HepG2 (cell line): ENCODE data around the gene SEC31A. TPM values are rescaled to one million over a fixed set of nuclear protein-coding genes. Genes with fewer than 3 reads are reported as not detected.

Experiments
- ARID5B ChIP-seq: IDR thresholded peaks from 2 replicates; pipeline ENCODE4 v1.4.0; 2020; ENCODE audit warnings: mild to moderate bottlenecking, missing genetic modification reagents
- ARNTL ChIP-seq: sonication (generic); formaldehyde crosslinking; IDR thresholded peaks from 2 replicates; pipeline ENCODE4 v1.4.0; 2020; ENCODE audit warnings: mild to moderate bottlenecking, missing genetic modification reagents
- CBX2 ChIP-seq, 2 experiments: fragments of 200-600 bp in 1 of 2; sonication (generic); formaldehyde crosslinking in 1 of 2; IDR thresholded peaks; 2 replicates each; pipeline versions ENCODE4 v1.7.0 to v1.8.1; 2018 to 2022; ENCODE audit warnings: low read depth in 2 of 2, low read length in 1 of 2, mild to moderate bottlenecking in 1 of 2, missing genetic modification reagents in 1 of 2
- CENPX ChIP-seq: sonication (generic); formaldehyde crosslinking; IDR thresholded peaks from 2 replicates; pipeline ENCODE4 v1.9.0; 2021; ENCODE audit warnings: mild to moderate bottlenecking, missing genetic modification reagents, moderate library complexity
- CREM ChIP-seq, 2 experiments: sonication (generic) in 1 of 2; formaldehyde crosslinking in 1 of 2; IDR thresholded peaks; 2 replicates each; pipeline versions ENCODE4 v1.4.0 to v1.6.1; 2016 to 2020; ENCODE audit warnings: antibody characterized with exemption in 1 of 2, mild to moderate bottlenecking in 1 of 2, missing genetic modification reagents in 1 of 2
- GABPB1 ChIP-seq: IDR thresholded peaks from 2 replicates; pipeline ENCODE4 v1.6.1; 2016; ENCODE audit warnings: mild to moderate bottlenecking, missing genetic modification reagents, moderate library complexity, missing compliant biosample characterization
- HOXD1 ChIP-seq: sonication (generic); formaldehyde crosslinking; IDR thresholded peaks from 2 replicates; pipeline ENCODE4 v1.5.0; 2020; ENCODE audit warnings: missing genetic modification reagents
- KLF15 ChIP-seq: sonication (generic); formaldehyde crosslinking; IDR thresholded peaks from 2 replicates; pipeline ENCODE4 v1.8.1; 2023; ENCODE audit warnings: borderline replicate concordance, mild to moderate bottlenecking, inconsistent platforms, missing genetic modification reagents, mixed read lengths
- LCORL ChIP-seq, 2 experiments: fragments of 450-650 bp in 1 of 2; sonication (generic) in 1 of 2; formaldehyde crosslinking in 1 of 2; IDR thresholded peaks; 2 replicates each; pipeline versions ENCODE4 v1.5.0 to v1.6.1; 2017 to 2020; ENCODE audit warnings: antibody characterized with exemption in 1 of 2, missing genetic modification reagents in 1 of 2
- MATR3 ChIP-seq: sonication (generic); formaldehyde crosslinking; IDR thresholded peaks from 2 replicates; pipeline ENCODE4 v1.4.0; 2020; ENCODE audit warnings: missing genetic modification reagents
- MTERF4 ChIP-seq: sonication (generic); formaldehyde crosslinking; IDR thresholded peaks from 2 replicates; pipeline ENCODE4 v1.8.0; 2023; ENCODE audit warnings: mild to moderate bottlenecking, missing genetic modification reagents
- MTF1 ChIP-seq: sonication (generic); formaldehyde crosslinking; IDR thresholded peaks from 2 replicates; pipeline ENCODE4 v1.5.0; 2020; ENCODE audit warnings: missing genetic modification reagents
- NKX3-1 ChIP-seq: sonication (generic); formaldehyde crosslinking; IDR thresholded peaks from 2 replicates; pipeline ENCODE4 v1.5.0; 2020; ENCODE audit warnings: missing genetic modification reagents
- REL ChIP-seq: sonication (generic); formaldehyde crosslinking; conservative IDR thresholded peaks from 2 replicates; pipeline ENCODE4 v1.8.0; 2022; ENCODE audit warnings: mild to moderate bottlenecking, missing genetic modification reagents, moderate library complexity
- SCMH1 ChIP-seq: sonication (generic); formaldehyde crosslinking; IDR thresholded peaks from 2 replicates; pipeline ENCODE4 v1.9.0; 2021; ENCODE audit warnings: missing genetic modification reagents, mild to moderate bottlenecking, borderline replicate concordance
- TGIF2 ChIP-seq: IDR thresholded peaks from 2 replicates; pipeline ENCODE4 v1.6.1; 2016; ENCODE audit warnings: control low read depth, missing compliant biosample characterization
- ZC3H4 ChIP-seq: sonication (generic); formaldehyde crosslinking; IDR thresholded peaks from 2 replicates; pipeline ENCODE4 v1.4.0; 2020; ENCODE audit warnings: missing genetic modification reagents, borderline replicate concordance
- ZFX ChIP-seq: sonication (generic); formaldehyde crosslinking; IDR thresholded peaks from 2 replicates; pipeline ENCODE4 v1.4.0; 2020; ENCODE audit warnings: mild to moderate bottlenecking, low read depth, missing genetic modification reagents, moderate library complexity
- ZNF234 ChIP-seq: sonication (generic); formaldehyde crosslinking; conservative IDR thresholded peaks from 2 replicates; pipeline ENCODE4 v1.5.1; 2020; ENCODE audit warnings: mild to moderate bottlenecking, missing genetic modification reagents
- ZNF460 ChIP-seq: sonication (generic); formaldehyde crosslinking; IDR thresholded peaks from 2 replicates; pipeline ENCODE4 v1.5.1; 2020; ENCODE audit warnings: missing genetic modification reagents, mild to moderate bottlenecking, borderline replicate concordance
- ZNF761 ChIP-seq: sonication (generic); formaldehyde crosslinking; conservative IDR thresholded peaks from 2 replicates; pipeline ENCODE4 v1.4.0; 2020; ENCODE audit warnings: mild to moderate bottlenecking, missing genetic modification reagents
- polyA plus RNA-seq, 8 experiments: library from polyadenylated mRNA; depleted of rRNA in 3 of 8; stranded (reverse) in 7 of 8; unstranded in 1 of 8; fragments of >200 nt; fragmentation: Illumina TruSeq in 4 of 8; extraction: Trizol in 4 of 8; gene quantifications; 2 replicates each; pipeline versions ENCODE4 v1.2.1 to v1.2.3, GENCODE V29; 2011 to 2016; ENCODE audit warnings: low read depth in 4 of 8, missing spikeins in 1 of 8, mixed read lengths in 1 of 8; ENCODE audit not compliant: insufficient read depth in 1 of 8
- total RNA-seq, 5 experiments: library from RNA; depleted of rRNA; stranded (reverse); fragments of >200 nt; fragmentation: Illumina TruSeq; extraction: Trizol; gene quantifications; 2 replicates each; pipeline ENCODE4 v1.2.3, GENCODE V29; 2016; ENCODE audit warnings: low read depth in 1 of 5
- TF ChIP-seq, protein P1 (sequence below): sonication (generic); formaldehyde crosslinking; IDR thresholded peaks from 2 replicates; pipeline ENCODE4 v1.4.0; 2020; ENCODE audit warnings: missing genetic modification reagents

SEC31A gene
- total and polyA plus RNA-seq, 2 of the 13 experiments (the other 11 are each of a cell fraction or from before 2014, with no cell fraction given): 231 to 435 TPM

DNA sequence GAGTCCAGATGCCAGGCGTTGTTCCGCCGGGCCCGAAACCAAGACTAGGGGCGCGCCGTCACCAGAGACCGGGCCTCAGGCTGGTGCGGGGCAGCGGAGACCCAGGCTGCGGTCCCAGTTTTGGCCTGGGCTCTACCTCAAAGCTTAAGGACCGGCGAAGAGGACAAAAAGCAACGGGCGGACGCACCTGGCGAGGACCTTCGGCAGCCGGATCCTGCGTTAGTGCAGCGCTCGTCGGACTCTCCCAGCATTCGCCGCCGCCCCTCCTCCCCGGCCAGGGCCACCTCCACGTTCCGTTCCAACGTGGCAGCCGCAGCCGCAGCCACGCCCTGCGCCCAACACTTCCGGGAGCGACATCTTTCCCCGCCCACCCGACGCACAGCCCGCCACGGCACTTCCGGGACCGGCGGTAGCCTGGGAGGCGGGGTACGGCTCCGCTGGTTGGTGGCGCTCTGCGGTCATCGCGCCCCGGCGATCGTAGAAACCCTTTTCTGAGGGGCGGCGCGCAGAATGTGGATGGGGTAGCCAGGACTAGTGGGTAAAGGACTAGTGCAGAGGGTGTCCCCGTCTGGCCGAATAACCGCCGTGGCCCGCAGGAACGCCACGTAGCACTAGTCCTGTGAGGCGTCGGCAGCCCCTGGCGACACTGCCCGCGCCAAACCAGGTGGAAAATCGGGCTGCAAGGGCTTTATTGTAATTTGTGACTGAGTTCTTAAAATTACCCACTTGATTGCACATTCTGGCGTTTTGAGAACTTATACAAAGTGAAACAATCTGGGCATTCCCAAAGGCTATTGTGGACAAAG, at the start of gene SEC31A (continued):
- TF ChIP-seq ARID5B (peak; percentile 70), LCORL (IDR thresholded peaks at IDR 0.05) (no peak), LCORL (CRISPR knock-in tag; IDR thresholded peaks at IDR 0.05) (peak; percentile 60), ZFX (CRISPR knock-in tag) (peak; percentile 97), MATR3 (CRISPR knock-in tag) (no peak), CBX2 (IDR thresholded peaks at IDR 0.05; ENCODE audit: low read depth, low read length) (no peak), CBX2 (CRISPR knock-in tag; IDR thresholded peaks at IDR 0.05; ENCODE audit: low read depth) (no peak), GABPB1 (CRISPR knock-in tag) (peak; percentile 98), CENPX (CRISPR knock-in tag) (no peak), HOXD1 (CRISPR knock-in tag) (peak; percentile 40; the same call in 1 of the 2 replicates), ARNTL (CRISPR knock-in tag) (peak; percentile 92; the same call in 1 of the 2 replicates), TGIF2 (no peak), ZNF761 (no peak; the same call in 1 of the 2 replicates), MTERF4 (CRISPR knock-in tag) (0 out of 2 replicates have a peak, but pooled peaks have one; percentile 31), CREM (IDR thresholded peaks at IDR 0.05) (peak; percentile 82), CREM (CRISPR knock-in tag; IDR thresholded peaks at IDR 0.05) (no peak), ZC3H4 (CRISPR knock-in tag) (no peak), ZNF460 (CRISPR knock-in tag) (peak; percentile 95), ZNF234 (no peak), REL (CRISPR knock-in tag) (peak; percentile 88; the same call in 1 of the 2 replicates), NKX3-1 (no peak), KLF15 (CRISPR knock-in tag) (no peak), SCMH1 (CRISPR knock-in tag) (no peak), MTF1 (CRISPR knock-in tag) (no peak)
- TF ChIP-seq, protein P1, sequence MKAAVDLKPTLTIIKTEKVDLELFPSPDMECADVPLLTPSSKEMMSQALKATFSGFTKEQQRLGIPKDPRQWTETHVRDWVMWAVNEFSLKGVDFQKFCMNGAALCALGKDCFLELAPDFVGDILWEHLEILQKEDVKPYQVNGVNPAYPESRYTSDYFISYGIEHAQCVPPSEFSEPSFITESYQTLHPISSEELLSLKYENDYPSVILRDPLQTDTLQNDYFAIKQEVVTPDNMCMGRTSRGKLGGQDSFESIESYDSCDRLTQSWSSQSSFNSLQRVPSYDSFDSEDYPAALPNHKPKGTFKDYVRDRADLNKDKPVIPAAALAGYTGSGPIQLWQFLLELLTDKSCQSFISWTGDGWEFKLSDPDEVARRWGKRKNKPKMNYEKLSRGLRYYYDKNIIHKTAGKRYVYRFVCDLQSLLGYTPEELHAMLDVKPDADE (CRISPR knock-in tag): 0 out of 2 replicates have a peak, but pooled peaks have one; percentile 66
